CD4-positive, alpha-beta T cell (primary cell): ENCODE data around the gene CWC27. TPM values are rescaled to one million over a fixed set of nuclear protein-coding genes. Genes with fewer than 3 reads are reported as not detected.

Experiments used
- ATAC-seq: fragments of 200-7000 bp; cut with Tn5 transposase; one replicate; pipeline ENCODE4 v1.10.0; 2022; ENCODE audit warnings: mild to moderate bottlenecking; ENCODE audit not compliant: poor library complexity
- CTCF ChIA-PET: fragments of 350-600 bp; sonication (Branson Sonifier 250); formaldehyde crosslinking; loops from one replicate; lab custom pipeline; 2021; ENCODE audit warnings: antibody characterized with exemption, inconsistent platforms; lab: Charles Lee
- POLR2A ChIA-PET: fragments of 350-600 bp; sonication (Branson Sonifier 250); formaldehyde crosslinking; loops from one replicate; lab custom pipeline; 2021; ENCODE audit warnings: antibody characterized with exemption, inconsistent platforms; lab: Charles Lee
- DNase-seq, 14 experiments: peaks; one replicate each; pipeline ENCODE4 v3.0.0-alpha.2; 2013 to 2020; ENCODE audit warnings: mixed read lengths in 2 of 14
- H3K27ac ChIP-seq, 2 donors: one replicate each; pipeline versions ENCODE4 v1.5.1 to v1.7.0; 2013; ENCODE audit warnings: low read length in 2 of 2, low read depth in 1 of 2, mild to moderate bottlenecking in 1 of 2
- H3K27me3 ChIP-seq, 2 experiments: 1 replicate in 1 of 2; 2 replicates in 1 of 2; pipeline versions ENCODE4 v1.6.1 to v1.7.0; 2013; ENCODE audit warnings: low read length in 2 of 2, control low read depth in 1 of 2, mild to moderate bottlenecking in 1 of 2, moderate library complexity in 1 of 2; ENCODE audit not compliant: insufficient read depth in 2 of 2, control insufficient read depth in 1 of 2
- H3K36me3 ChIP-seq: one replicate; pipeline ENCODE4 v1.6.1; 2013; ENCODE audit warnings: low read length, control low read depth; ENCODE audit not compliant: insufficient read depth
- H3K4me1 ChIP-seq: one replicate; pipeline ENCODE4 v1.6.1; 2013; ENCODE audit warnings: low read length, control low read depth; ENCODE audit not compliant: insufficient read depth
- H3K4me3 ChIP-seq: one replicate; pipeline ENCODE4 v1.5.1; 2013; ENCODE audit warnings: mild to moderate bottlenecking, low read length, moderate library complexity
- H3K9me3 ChIP-seq, 2 experiments: 1 replicate in 1 of 2; 2 replicates in 1 of 2; pipeline versions ENCODE4 v1.6.1 to v1.7.0; 2013; ENCODE audit warnings: low read length in 2 of 2, mild to moderate bottlenecking in 2 of 2, control low read depth in 1 of 2, moderate library complexity in 1 of 2; ENCODE audit not compliant: control insufficient read depth in 1 of 2, insufficient read depth in 1 of 2
- H3K27ac Mint-ChIP-seq: one replicate; pipeline ENCODE4 v1.8.0; 2020; ENCODE audit warnings: mixed read lengths
- H3K27me3 Mint-ChIP-seq: one replicate; pipeline ENCODE4 v1.8.0; 2021; ENCODE audit warnings: mixed read lengths
- H3K36me3 Mint-ChIP-seq: one replicate; pipeline ENCODE4 v1.8.0; 2021; ENCODE audit warnings: low read depth, mixed read lengths
- H3K4me1 Mint-ChIP-seq: one replicate; pipeline ENCODE4 v1.8.0; 2021; ENCODE audit warnings: low read depth, mixed read lengths
- H3K4me3 Mint-ChIP-seq: one replicate; pipeline ENCODE4 v1.8.0; 2020; ENCODE audit warnings: mild to moderate bottlenecking, mixed read lengths
- H3K9me3 Mint-ChIP-seq: one replicate; pipeline ENCODE4 v1.8.0; 2020; ENCODE audit warnings: mixed read lengths
- CTCF ChIP-seq: fragments of 200-600 bp; IDR thresholded peaks from one replicate; pipeline ENCODE4 v1.8.0; 2022; ENCODE audit warnings: antibody characterized with exemption, mild to moderate bottlenecking
- intact Hi-C, 2 experiments: fragments of 100-400 bp; cut with DNase I in 1 of 2; cut with micrococcal nuclease in 1 of 2; formaldehyde crosslinking; loops; one replicate each; pipeline versions ENCODE4 v1.15.1 to v1.9.0; 2023 to 2025; cut with DNase I, micrococcal nuclease
- total RNA-seq, 174 experiments: library from RNA in 2 of 174; stranded (reverse) in 2 of 174; gene quantifications; one replicate each; pipeline ENCODE4 v1.2.3 and lab custom pipeline; 2021 to 2026

CWC27 gene
- total RNA-seq, 2 experiments from 2014 or later = 14.2 to 14.5 TPM

GRCh38 chr5:64835266-64835665, 66.5 kb downstream of the CWC27 start:
- Histone ChIP-seq H3K4me1 (no peaks in the 10 kb centered on the region), H3K9me3 (no peaks in the 10 kb centered on the region), H3K4me3 (no peak overlapping the region), H3K36me3 (no peaks in the 10 kb centered on the region), H3K27me3 (no peaks in the 10 kb centered on the region), H3K27ac (no peak overlapping the region)
- H3K27ac Mint-ChIP-seq = no peak overlapping the region
- no peaks in the 10 kb centered on the region for H3K4me1 Mint-ChIP-seq
- no peaks in the 10 kb centered on the region for H3K27me3 Mint-ChIP-seq
- peaks cover 59% of the 10 kb centered on the region for H3K36me3 Mint-ChIP-seq
- no peak for DNase-seq
- no peaks in the 10 kb centered on the region for H3K9me3 Mint-ChIP-seq
- ATAC-seq = no peak
- intact Hi-C loops = no loop called here
- H3K4me3 Mint-ChIP-seq = no peak overlapping the region
- POLR2A ChIA-PET = no interaction called here
- TF ChIP-seq CTCF = no peak
- CTCF ChIA-PET = no interaction called here

- Mint-ChIP-seq H3K9me3 (peaks cover 4% of the 10 kb centered on the region), H3K36me3 (peaks cover 68% of the 10 kb centered on the region), H3K4me3 (no peak overlapping the region), H3K27ac (no peak overlapping the region), H3K27me3 (no peaks in the 10 kb centered on the region), H3K4me1 (no peaks in the 10 kb centered on the region)
- ATAC-seq (no peak), DNase-seq (no peak)
- Histone ChIP-seq H3K36me3 (peaks cover 2% of the 10 kb centered on the region), H3K27me3 (no peaks in the 10 kb centered on the region), H3K27ac (no peak overlapping the region), H3K4me3 (no peak overlapping the region), H3K9me3 (no peaks in the 10 kb centered on the region), H3K4me1 (no peaks in the 10 kb centered on the region)
- no peak for TF ChIP-seq CTCF
- intact Hi-C loops = no loop called here
- ChIA-PET CTCF (no interaction called here), POLR2A (no interaction called here)
Observed at GRCh38 chr5:64836190-64836755, 67.5 kb downstream of the CWC27 start.

DNA sequence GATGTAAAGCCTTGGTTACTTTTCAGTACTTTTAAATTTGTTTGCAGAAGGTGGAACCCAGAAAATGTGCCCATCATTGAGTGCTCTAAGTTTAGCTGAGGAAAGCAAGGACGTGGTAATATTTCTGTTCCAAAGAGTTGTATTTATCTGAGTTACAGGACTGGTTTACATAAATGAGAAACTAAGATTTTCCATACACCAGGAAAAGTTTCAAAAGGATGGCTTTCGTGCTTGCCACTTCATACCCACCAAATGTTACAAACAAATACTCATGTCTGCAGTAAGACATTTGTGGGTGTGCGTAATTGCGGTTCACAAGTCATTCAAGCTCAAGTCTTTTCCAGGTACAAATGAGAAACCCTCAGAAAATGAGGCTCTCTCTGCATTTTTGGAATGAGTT, 68.1 kb downstream of the CWC27 start:
- no peak for ATAC-seq
- no peak for TF ChIP-seq CTCF
- POLR2A ChIA-PET = no interaction called here
- CTCF ChIA-PET = no interaction called here
- peaks cover 2% of the 10 kb centered on the region for H3K36me3 ChIP-seq
- Mint-ChIP-seq H3K27ac (no peak overlapping the region), H3K4me1 (no peaks in the 10 kb centered on the region), H3K36me3 (peaks cover 70% of the 10 kb centered on the region), H3K9me3 (peaks cover 5% of the 10 kb centered on the region), H3K27me3 (no peaks in the 10 kb centered on the region), H3K4me3 (no peak overlapping the region)
- no peaks in the 10 kb centered on the region for H3K27me3 ChIP-seq
- no peaks in the 10 kb centered on the region for H3K4me1 ChIP-seq
- H3K9me3 ChIP-seq = no peaks in the 10 kb centered on the region
- H3K27ac ChIP-seq = no peak overlapping the region
- no peak for DNase-seq
- H3K4me3 ChIP-seq = no peak overlapping the region
- intact Hi-C loops = no loop called here
